ENCODE results near the gene C6orf47. TPM values are rescaled to one million over a fixed set of nuclear protein-coding genes. Genes with fewer than 3 reads are reported as not detected.

C6orf47 gene
- total and polyA plus RNA-seq, 10 of the 15 experiments (the other 5 are each of a cell fraction or from before 2014, with no cell fraction given) = 0.16 to 20.4 (median 17.3) TPM; not detected in 1

DNA sequence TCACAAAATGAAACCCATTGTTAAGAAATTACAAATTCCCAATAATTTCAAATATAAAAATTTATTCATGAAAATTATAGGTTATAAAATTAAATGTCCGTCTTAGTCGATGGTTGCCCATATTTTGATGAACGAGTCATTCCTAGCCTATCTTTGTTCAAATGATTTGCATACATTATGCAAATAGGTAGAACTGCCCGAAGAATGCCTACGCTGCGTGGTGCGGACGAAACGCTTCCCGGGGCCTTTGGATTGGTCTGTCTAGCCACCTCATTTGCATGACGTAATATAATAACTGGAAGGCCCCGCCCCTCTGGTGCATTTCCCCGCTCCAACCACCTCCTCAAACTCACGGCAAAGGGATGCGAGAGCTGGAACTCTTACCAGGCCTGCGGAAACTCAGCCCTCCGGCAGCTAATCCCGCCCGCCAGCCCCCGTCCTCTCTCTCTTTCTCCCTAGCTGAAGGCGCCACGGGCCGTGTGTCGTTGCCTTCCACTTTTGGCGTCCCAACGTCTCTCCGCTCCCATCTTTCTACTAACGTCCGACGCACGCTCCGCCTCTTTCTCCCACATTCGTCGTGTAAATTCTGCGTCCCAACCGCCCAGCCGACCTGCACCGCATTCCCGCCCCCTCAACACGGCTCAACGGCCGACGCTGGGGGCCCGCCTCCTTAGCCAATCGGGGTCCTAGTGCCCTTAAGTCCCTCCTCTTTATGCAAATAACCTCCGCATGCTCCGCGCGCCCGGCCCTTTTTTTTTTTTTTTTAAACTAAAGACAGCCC, 40.6 kb downstream of the C6orf47 start (continued):
- TF ChIP-seq, protein P1, sequence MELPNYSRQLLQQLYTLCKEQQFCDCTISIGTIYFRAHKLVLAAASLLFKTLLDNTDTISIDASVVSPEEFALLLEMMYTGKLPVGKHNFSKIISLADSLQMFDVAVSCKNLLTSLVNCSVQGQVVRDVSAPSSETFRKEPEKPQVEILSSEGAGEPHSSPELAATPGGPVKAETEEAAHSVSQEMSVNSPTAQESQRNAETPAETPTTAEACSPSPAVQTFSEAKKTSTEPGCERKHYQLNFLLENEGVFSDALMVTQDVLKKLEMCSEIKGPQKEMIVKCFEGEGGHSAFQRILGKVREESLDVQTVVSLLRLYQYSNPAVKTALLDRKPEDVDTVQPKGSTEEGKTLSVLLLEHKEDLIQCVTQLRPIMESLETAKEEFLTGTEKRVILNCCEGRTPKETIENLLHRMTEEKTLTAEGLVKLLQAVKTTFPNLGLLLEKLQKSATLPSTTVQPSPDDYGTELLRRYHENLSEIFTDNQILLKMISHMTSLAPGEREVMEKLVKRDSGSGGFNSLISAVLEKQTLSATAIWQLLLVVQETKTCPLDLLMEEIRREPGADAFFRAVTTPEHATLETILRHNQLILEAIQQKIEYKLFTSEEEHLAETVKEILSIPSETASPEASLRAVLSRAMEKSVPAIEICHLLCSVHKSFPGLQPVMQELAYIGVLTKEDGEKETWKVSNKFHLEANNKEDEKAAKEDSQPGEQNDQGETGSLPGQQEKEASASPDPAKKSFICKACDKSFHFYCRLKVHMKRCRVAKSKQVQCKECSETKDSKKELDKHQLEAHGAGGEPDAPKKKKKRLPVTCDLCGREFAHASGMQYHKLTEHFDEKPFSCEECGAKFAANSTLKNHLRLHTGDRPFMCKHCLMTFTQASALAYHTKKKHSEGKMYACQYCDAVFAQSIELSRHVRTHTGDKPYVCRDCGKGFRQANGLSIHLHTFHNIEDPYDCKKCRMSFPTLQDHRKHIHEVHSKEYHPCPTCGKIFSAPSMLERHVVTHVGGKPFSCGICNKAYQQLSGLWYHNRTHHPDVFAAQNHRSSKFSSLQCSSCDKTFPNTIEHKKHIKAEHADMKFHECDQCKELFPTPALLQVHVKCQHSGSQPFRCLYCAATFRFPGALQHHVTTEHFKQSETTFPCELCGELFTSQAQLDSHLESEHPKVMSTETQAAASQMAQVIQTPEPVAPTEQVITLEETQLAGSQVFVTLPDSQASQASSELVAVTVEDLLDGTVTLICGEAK (IDR thresholded peaks at IDR 0.05; ENCODE audit: borderline replicate concordance) = peak; percentile 25; the same call in 1 of the 2 replicates
- 0 out of 4 replicates have a peak, but pooled peaks of 1 of the 2 experiments have one; percentile 13 for TF ChIP-seq SRF (IDR thresholded peaks at IDR 0.05; ENCODE audit: low read depth in 2 of 2, low read length in 2 of 2)
- no peak for TF ChIP-seq ZSCAN29 (IDR thresholded peaks at IDR 0.05)
- TF ChIP-seq, protein P2, sequence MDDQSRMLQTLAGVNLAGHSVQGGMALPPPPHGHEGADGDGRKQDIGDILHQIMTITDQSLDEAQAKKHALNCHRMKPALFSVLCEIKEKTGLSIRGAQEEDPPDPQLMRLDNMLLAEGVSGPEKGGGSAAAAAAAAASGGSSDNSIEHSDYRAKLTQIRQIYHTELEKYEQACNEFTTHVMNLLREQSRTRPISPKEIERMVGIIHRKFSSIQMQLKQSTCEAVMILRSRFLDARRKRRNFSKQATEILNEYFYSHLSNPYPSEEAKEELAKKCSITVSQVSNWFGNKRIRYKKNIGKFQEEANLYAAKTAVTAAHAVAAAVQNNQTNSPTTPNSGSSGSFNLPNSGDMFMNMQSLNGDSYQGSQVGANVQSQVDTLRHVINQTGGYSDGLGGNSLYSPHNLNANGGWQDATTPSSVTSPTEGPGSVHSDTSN (IDR thresholded peaks at IDR 0.05; ENCODE audit: insufficient replicate concordance, low read depth, low read length) = no peak
- TF ChIP-seq MEF2A (IDR thresholded peaks at IDR 0.05; ENCODE audit: insufficient read depth, low read depth, low read length) = no peak
- TF ChIP-seq CBFB (IDR thresholded peaks at IDR 0.05; ENCODE audit: low read depth) = peak; percentile 64; the same call in 1 of the 2 replicates
- peak; percentile 92 for TF ChIP-seq POLR2A (IDR thresholded peaks at IDR 0.05; ENCODE audit: low read depth, low read length)
- TF ChIP-seq, protein P3, sequence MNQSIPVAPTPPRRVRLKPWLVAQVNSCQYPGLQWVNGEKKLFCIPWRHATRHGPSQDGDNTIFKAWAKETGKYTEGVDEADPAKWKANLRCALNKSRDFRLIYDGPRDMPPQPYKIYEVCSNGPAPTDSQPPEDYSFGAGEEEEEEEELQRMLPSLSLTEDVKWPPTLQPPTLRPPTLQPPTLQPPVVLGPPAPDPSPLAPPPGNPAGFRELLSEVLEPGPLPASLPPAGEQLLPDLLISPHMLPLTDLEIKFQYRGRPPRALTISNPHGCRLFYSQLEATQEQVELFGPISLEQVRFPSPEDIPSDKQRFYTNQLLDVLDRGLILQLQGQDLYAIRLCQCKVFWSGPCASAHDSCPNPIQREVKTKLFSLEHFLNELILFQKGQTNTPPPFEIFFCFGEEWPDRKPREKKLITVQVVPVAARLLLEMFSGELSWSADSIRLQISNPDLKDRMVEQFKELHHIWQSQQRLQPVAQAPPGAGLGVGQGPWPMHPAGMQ (IDR thresholded peaks at IDR 0.05; ENCODE audit: borderline replicate concordance) = no peak
- no peak; the same call in 1 of the 2 replicates for TF ChIP-seq SIN3A (IDR thresholded peaks at IDR 0.05; ENCODE audit: low read depth, low read length)
- peak; percentile 84 for TF ChIP-seq SMAD5 (IDR thresholded peaks at IDR 0.05; ENCODE audit: low read depth)
- no peak for TF ChIP-seq SMC3 (IDR thresholded peaks at IDR 0.05; ENCODE audit: borderline replicate concordance, low read length)
- TF ChIP-seq RCOR1 (conservative IDR thresholded peaks at IDR 0.05; ENCODE audit: low read depth, low read length) = no peak
- TF ChIP-seq NFYA (IDR thresholded peaks at IDR 0.05; ENCODE audit: borderline replicate concordance, low read depth, low read length) = no peak
- TF ChIP-seq RAD21 (IDR thresholded peaks at IDR 0.05; ENCODE audit: insufficient read depth, low read depth, low read length) = no peak
- no peak for TF ChIP-seq ETV6 (conservative IDR thresholded peaks at IDR 0.05 in 1 of 2, IDR thresholded peaks at IDR 0.05 in 1 of 2; ENCODE audit: borderline replicate concordance in 1 of 2, low read depth in 1 of 2)
- TF ChIP-seq, protein P4, sequence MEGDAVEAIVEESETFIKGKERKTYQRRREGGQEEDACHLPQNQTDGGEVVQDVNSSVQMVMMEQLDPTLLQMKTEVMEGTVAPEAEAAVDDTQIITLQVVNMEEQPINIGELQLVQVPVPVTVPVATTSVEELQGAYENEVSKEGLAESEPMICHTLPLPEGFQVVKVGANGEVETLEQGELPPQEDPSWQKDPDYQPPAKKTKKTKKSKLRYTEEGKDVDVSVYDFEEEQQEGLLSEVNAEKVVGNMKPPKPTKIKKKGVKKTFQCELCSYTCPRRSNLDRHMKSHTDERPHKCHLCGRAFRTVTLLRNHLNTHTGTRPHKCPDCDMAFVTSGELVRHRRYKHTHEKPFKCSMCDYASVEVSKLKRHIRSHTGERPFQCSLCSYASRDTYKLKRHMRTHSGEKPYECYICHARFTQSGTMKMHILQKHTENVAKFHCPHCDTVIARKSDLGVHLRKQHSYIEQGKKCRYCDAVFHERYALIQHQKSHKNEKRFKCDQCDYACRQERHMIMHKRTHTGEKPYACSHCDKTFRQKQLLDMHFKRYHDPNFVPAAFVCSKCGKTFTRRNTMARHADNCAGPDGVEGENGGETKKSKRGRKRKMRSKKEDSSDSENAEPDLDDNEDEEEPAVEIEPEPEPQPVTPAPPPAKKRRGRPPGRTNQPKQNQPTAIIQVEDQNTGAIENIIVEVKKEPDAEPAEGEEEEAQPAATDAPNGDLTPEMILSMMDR (IDR thresholded peaks at IDR 0.05 in 2 of 3, conservative IDR thresholded peaks at IDR 0.05 in 1 of 3; ENCODE audit: control insufficient read depth in 2 of 3, extremely low read depth in 1 of 3, insufficient read depth in 1 of 3, low read depth in 3 of 3, low read length in 3 of 3) = no peak
- no peak for TF ChIP-seq FOS (IDR thresholded peaks at IDR 0.05; ENCODE audit: borderline replicate concordance, extremely low read depth, insufficient read length)
- no peak for TF ChIP-seq FOXM1 (IDR thresholded peaks at IDR 0.05; ENCODE audit: low read depth, low read length)
- no peak for TF ChIP-seq STAT3 (IDR thresholded peaks at IDR 0.05; ENCODE audit: low read depth, low read length)
- TF ChIP-seq NR2C1 (IDR thresholded peaks at IDR 0.05) = no peak
- peak; percentile 51 for TF ChIP-seq RFX5 (IDR thresholded peaks at IDR 0.05; ENCODE audit: low read depth, low read length)
